GM18517 (cell line): Measurements from ENCODE around the gene UBE2I.
"Not testable (repeated sequence)": the region's sequence is repeated elsewhere in the genome, so short reads cannot be mapped to it uniquely, and the experiment has no call there.

Experiments used
- ATAC-seq: cut with Tn5 transposase; IDR thresholded peaks from one replicate; pipeline ENCODE4 v1.9.1; 2021; ENCODE audit warnings: mild to moderate bottlenecking, moderate library complexity; ENCODE audit not compliant: unreplicated experiment

The UBE2I gene

DNA sequence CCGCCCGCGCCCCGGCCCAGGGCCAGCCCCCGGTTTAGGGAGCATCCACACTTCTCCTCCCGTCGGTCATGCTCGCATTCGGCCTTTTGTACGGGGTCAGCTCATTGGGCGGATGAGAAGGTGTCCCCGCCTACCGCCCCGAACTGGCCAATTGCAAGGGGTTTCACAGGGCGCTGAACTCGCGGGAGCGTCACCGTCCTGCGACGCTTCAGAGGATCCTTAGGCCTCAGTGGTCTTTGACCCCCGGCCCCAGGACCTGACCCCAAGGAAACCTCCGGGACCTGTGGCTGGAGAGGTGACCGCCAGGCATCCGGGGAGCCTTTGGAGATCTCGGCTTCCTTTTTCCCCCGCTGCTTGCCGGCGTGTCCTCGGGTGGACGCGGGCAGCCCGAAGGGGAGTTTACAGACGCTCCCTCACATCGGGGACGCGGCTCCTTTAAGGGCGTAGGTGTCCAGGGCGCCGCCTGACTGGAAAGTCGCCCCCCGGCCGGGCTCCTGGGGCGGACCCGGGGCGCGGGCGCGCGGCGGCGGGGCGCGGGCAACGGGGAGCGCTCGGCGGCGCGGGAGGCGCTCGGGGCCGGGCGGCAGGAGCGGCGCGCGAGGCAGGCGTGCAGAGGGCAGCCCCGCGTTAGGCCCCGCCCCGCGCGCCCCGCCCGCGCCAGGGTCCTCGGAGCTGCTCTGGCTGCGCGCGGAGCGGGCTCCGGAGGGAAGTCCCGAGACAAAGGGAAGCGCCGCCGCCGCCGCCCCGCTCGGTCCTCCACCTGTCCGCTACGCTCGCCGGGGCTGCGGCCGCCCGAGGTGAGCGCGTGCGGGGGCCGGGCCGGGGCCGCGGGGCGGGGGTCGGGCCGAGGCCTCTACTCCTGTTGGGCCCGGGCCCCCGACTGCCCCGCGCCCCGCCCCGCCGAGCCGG is at the start of gene UBE2I:
UBE2I (plus strand) TSS at position 660 of the 909 bp plus-strand sequence. CDS start 4,395 bp downstream, outside the sequence.
- peak; percentile 64 for ATAC-seq

DNA sequence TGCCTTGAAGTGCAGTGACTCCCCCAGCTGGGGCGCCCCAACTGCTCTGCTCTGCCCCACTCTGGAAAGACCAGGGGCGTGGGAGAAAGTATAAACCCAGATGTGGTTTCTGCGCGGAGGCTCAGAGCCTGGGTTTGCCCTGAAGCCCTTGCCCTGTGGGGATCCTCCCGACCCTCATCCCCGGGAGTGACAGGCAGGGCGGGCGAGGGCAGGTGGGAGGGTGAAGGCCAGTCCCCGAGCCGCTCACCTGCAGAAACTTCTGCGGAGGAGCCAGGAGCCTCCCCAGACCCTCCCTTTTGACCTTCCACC is 49.7 kb upstream of the UBE2I start:
- no peak for ATAC-seq

DNA sequence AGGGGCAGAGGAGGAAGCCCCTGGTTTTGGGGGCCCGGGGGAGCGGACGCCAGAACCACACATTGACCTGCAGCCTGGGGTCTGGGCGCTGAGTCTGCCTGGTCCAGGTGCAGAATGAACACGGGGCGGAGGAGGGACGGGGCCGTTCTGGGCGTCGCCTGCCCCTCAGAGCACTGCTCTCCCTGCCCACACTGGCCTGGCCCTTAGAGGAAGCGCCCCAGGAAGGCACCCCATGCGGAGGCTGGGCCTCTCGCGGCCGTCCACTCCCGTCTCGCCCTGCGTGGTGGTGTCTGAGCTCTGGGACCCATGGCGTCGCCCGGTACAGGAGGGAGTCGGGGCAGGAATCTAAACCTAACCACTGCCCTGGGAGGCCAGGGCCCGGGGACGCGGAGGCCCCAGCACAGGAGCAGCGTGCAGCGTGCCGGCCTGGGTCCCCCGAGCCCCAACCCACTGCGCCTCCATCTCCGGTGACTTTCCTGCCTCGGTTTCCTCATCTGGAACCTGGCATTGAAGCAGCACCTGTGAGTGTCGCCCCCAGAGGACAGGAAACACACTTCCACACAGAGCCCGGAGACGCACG is 49.2 kb upstream of the UBE2I start:
- no peak for ATAC-seq

DNA sequence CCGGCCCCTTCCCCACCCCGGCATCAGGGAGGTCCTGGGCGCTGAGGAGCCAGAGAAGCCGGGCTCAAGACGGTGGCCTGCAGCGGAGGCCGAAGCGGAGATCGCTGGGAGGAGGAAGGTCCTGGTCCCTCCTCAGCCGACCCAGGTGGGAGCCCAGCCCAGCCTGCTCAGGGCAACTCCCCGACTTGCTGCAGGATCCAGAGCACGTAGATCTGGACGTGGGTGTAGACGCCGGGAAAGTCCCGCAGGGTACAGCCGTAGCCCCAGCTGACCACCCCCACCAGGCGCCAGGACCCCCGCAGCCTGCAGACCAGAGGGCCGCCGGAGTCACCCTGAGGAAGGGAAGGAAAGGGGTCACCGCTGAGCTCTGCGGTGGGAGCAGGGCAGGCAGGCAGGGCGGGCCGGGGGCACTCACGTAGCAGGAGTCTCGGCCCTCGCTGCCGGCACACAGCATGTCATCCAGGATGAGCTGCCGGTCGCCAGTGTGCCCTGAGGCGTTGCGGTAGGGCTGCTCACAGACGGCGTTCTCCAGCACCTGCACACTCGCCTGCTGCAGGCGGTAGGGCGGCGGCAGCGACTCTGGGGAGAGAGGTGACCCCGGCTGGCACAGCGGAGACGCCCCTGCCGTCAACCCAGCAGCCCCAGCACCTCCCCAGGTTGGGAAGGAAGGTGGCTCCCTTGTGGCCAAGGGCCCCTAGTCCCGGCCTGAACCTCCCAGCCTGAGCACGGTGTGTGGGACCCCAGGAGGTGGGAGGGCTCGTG is 48.1 kb upstream of the UBE2I start:
- ATAC-seq = no peak

DNA sequence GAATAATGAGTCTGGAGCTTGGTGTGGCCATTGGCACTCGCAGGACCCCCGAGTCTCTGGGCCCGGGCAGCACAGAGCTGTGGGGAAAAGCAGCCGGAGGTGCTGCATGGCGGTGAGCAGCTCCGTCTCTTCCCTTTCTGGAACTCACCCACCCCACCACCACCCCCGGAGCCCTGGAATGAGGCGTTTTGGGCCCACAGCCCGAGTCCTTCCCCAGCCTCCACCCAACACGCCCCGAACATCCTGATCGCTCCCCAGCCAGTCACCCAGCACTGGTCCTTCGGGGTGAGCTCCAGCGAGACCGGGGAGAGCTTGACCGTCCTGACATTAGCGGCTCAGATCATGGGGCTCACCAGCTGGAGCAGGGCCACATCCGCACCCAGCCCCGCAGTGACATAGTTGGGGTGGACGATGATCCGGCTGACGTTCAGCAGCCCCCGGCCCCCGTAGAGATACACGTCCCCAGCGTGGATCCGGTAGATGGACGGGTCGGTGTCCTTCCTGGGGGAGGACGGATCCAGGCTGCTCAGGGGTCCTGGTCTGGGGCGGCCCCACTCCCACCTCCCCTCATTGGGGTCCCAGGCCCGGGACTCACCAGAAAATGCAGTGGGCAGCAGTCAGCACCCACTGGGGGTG is 47.1 kb upstream of the UBE2I start:
- ATAC-seq = no peak

DNA sequence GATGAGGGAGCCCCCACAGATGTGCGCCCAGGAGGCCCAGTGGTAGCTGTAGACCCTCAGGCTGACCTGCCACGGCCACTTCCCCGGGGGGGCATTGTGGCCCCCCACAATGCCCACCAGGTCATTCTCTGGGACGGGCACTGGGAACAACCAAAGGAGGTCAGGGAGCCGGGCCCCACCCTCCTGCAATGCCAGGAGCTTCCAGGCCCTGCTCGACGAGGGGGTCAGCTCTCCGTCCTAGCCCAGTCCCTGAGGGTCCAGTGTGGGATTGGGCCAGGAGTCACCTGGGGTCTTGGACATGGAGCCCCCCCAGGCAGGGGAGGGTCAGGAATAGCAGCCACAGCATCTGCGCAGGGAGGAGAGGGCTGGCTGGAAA is 46.6 kb upstream of the UBE2I start:
- ATAC-seq = no peak

DNA sequence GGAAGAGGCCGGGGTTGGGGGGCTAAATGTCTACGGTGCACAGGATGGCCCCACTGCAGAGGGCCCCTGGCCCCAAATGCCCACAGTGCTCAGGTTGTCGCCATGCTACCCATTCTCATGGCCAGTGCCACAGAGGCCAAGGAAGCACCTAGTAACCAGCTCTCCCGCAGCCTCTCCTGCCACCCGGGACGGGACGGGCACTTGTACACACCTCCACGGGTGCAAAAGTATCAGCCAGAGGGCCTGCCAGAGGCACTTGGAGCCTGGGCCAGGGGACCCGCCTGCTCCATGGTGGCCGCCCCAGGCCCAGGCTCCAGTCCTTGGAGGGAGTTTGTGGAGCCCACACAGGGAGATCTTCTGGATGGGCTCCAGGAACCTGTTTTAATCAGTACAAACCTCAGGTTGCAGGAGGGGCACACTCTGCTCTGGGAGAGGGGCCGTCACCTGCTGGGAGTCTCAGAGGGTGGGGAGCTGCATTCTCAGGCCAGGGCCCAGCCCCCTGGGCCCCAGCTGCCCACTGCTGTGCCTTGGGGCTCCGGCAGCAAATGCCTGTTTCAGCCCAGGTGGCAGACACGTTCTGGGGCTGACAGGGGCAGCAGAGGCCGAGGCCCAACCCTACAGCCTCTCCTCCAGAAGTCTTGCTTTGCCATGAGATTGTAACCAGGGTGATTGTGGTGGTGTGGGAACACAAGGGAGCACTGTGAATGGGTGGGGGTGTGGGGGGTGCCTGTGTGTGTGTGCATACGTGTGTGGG is 45.7 kb upstream of the UBE2I start:
- no peak for ATAC-seq

DNA sequence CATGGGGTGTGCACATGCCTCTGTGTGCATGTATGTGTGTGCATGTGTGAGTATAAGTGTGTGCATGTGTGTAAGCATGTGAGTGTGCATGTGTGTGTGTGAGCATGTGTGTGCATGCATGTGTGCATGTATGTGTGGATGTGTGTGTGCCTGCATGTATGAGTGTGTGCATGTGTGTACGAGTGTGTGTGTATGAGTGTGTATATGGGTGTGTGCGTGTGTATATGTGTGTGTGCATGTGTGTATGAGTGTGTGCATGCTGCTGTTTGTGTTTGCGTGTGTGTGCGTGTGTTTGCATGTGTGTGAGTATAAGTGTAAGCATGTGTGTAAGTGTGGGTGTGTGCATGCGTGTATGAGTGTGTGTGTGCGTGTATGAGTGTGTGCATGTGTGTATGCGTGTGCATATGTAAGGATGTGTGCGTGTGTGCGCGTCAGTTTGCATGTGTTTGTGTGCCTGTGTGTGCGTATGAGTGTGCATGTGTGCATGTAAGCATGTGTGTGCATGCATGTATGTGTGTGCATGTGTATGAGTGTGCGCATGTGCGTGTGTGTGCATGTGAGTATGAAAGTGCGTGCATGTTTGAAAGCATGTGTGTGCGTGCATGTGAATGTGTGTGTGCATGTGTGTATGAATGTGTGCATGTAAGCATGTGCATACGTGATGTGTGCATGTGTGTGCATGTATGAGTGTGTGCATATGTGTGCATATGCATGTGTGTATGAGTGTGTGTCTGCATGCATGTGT is 44.9 kb upstream of the UBE2I start:
- no peak for ATAC-seq

DNA sequence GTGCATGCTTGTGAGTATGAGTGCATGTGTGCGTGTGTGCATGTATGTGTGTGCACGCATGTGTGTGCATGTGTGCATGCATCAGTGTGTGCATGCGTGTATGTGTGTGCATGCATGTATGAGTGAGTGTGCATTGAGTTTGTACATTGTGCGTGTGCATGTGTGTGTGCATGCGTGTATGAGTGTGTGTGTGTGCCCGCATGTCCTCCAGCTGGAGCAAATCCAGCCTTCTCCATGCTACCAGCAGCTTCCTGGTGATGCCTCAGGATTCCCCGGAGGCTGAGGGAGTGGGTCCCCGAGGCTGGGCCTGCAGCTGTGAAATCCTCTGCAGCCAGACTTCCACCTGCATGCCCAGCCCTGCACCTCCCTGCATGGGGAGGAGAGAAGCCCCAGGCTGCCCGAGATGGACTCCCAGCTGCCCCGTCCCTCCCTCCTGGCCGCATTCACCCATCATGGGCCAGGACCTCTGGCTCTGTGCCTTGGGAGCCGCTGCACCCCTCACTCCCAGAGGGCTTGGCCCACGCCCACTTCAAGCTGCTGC is 44.3 kb upstream of the UBE2I start:
- no peak for ATAC-seq

DNA sequence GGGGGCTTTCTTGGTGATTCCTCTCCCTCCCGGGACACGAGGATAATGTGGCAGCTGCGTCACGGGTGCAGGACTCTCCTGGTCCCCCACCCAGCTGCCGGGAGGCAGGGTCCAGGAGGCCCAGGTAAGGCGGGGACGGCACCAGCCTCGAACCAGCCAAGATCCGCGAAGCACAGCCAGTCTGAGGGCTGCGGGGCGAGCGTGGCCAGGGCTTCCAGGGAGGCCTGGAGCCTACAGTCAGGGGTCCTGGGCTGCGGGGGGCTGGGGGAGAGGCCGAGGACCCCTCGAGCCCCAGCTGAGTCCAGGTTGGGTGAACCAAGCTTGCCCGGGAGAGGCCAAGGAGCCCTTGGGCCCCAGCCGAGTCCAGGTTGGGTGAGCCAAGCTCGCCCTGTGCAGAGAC is 43.6 kb upstream of the UBE2I start:
- no peak for ATAC-seq

DNA sequence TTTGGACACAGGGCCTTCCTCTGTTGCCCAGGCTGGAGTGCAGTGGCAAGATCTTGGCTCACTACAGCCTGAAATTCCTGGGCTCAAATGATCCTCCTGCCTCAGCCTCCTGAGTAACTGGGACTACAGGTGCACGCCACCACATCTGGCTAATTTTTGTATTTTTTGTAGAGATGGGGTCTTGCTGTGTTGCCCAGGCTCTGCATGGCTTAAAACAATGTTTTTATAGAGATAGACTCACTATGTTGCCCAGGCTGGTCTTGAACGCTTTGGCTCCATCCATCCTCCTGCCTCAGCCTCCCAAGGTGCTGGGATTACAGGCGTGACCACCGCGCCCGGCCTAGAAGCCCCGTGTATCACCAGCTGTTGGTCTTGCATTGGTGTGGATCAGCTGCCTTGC is 40.0 kb upstream of the UBE2I start:
- ATAC-seq = not testable (repeated sequence)

DNA sequence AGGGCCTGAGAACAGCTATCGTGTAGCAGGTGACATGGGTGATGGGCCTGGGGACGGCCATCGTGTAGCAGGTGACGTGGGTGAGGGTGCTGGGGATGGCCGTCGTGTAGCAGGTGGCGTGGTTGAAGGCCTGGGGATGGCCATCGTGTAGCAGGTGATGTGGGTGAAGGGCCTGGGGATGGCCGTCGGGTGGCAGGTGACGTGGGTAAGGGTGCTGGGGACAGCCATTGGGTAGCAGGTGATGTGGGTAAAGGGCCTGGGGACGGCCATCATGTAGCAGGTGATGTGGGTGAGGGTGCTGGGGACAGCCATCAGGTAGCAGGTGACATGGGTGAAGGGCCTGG is 38.1 kb upstream of the UBE2I start:
- ATAC-seq = no peak

DNA sequence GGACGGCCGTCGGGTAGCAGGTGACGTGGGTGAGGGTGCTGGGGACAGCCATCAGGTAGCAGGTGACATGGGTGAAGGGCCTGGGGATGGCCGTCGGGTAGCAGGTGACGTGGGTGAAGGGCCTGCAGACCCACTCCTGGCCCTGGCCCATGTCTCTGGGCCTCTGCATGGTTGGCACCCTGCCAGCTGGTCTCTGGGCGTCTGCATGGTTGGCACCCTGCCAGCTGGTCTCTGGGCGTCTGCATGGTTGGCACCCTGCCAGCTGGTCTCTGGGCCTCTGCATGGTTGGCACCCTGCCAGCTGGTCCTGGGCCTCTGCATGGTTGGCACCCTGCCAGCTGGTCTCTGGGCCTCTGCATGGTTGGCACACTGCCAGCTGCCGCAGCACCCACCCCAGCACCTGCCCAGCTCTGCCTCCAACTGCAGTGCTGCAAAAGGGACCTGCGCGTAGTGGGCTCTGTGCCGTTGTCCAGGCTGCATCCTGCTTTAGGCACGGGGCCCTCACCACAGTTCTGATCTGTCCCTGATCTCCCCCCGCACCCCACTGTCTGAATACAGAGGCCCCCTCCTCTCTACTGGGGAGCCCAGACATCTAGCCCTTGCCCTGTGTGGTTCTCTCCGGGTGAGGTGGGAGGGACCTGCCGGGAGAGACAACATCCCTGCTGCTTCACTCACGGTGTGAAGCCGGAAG is 37.6 kb upstream of the UBE2I start:
- ATAC-seq = not testable (repeated sequence)

DNA sequence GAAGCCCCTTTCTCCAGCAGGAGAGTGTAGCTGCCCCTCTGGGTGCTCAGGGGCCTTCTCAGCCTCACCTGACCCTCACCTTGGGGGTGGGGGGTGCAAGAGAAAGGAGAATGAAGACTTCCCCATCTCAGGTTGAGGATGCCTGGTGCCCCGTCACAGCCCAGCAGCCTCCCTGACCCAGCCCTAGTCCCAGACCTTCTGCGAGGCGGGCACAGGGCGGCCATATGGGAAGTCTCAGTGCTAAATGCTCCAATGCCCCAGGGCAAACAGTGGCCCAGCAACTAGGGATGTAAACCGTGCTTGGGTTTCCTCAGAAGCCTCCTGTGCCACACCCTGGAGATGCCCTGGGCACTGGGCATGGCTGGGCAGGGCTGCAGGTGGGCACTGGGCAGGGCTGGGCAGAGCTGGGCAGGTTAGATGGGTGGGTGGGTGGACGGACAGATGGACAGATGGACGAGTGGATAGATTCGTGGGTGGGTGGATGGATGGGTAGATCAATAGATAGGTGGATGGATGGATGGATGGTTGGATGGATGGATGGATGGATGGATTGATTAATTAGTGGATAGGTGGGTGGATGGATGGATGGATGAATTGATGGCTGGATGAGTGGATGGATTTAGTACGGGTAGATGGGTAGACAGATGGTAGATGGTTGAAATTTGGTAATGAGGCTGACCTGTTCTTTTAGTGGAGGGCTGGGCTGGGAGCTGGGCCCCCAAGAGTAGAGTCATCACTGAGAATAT is 36.8 kb upstream of the UBE2I start:
- ATAC-seq = no peak

DNA sequence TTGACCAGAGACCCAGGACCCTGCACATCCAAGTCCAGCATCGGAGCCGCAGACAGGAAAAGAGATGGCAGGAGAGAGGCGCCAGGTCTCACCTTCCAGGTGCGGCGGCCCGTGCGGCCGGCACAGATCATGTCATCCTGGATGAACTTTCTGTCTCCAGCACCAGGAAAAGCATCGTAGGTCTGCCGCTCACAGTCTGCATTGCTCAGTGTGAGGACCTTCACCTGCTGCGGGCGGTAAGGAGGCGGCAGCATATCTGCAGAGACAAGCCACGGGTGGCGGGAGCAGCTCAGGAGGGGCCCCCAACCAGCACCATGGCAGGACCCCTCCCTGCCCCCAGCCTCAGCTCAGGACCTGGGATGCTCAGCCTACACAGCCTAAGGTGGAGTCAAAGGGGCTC is 35.6 kb upstream of the UBE2I start:
- ATAC-seq = no peak

DNA sequence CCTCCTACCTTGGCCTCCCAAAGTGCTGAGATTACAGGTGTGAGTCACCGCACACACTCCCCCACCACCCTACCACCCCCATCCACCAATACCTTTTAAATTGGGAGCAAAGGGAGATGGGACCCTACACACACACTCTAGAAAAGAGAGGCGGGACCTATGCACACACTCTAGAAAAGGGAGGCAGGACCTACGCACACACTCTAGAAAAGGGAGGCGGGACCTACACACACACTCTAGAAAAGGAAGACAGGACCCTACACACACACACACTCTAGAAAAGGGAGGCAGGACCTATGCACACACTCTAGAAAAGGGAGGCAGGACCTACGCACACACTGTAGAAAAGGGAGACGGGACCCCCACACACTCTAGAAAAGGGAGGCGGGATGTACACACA is 34.7 kb upstream of the UBE2I start:
- ATAC-seq = no peak

DNA sequence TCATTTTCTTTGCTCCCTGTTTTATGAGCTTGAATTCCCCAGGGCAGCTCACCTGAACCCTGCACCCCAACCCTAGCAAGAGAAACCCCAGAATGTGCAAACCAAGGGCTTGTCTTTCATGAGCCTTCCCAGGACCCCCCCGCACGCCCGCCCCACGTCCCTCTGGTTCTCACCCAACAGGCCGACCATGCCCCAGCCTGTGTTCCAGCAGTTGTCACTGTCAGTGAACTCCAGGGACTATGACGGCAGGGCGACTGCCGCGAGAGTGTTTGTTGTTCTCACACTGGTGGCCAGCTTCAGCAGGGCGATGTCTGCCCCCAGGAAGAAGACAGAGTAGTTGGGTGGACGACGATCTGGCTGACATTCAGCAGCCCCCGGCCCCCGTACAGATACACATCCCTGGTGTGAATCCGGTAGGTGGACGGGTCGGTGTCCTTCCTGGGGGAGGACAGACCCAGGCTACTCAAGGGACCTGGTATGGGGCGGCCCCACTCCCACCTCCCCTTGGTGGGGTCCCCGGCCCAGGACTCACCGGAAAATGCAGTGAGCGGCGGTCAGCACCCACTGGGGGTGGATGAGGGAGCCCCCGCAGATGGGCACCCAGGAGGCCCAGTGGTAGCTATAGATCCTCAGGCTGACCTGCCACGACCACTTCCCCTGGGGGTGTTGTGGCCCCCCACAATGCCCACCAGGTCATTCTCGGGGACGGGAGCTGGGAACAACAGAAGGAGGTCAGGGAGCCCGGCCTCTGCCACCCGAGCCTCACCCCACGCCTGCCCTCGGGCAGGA is 33.5 kb upstream of the UBE2I start:
- no peak for ATAC-seq

DNA sequence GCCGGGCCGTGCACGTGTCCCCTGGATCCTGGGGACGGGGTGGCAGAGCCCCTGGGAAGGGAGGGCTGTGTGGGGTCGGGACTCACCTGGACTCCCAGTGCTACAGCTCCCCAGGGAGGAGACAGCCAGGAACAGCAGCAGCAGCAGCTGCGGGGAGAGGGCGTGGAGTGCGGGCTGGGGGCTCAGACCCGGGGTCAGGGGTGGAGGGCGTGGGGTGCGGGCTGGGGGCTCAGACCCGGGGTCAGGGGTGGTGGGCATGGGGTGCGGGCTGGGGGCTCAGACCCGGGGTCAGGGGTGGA is 32.9 kb upstream of the UBE2I start:
- no peak for ATAC-seq
